NCI-H524 treated with DMSO at 0.1 percent for 48 hours (cell line): Measurements from ENCODE around the gene RFX3.

ENCODE experiments used
- DNase-seq: peaks from one replicate; lab custom pipeline; 2025; lab: John Stamatoyannopoulos, UW

The RFX3 gene

DNA sequence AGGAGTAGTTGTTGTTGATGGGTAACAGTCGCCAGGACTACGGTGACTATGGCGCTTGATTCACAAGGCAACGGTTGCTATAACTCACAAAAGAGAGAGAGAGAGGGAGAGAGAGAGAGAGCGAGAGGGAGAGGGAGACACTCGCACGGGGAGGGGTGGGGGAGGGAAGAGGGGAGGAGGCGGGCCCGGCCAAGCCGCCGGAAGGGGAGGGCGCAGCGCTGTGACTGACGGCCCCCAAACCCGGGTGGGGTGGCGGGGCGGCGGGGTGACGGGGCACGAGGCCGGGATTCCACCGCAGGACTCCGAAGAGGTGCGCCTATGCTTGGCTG, at the start of gene RFX3:
RFX3 (minus strand) TSS at position 166 of the 329 bp plus-strand sequence. CDS start 130,413 bp downstream, outside the sequence.
- DNase-seq, result peak; percentile 16

DNA sequence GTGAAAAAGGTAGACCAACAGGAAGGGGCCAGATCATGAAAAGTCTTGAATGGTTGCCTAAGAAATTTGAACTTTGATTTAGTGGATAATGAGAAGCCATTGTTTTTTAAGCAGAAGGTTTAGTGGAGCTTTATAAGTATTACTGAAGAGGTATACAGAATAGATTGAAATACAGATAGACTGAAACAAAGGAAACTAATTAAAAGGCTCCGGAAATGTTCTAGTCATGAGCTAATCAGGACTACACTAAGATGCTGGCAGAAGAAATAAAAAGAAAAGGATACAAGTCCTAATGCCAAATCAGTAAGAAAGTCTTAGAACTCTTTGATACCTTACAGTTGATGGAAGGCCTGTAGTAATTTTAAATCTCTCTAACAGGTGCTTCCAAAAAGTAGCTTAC, 45.7 kb upstream of the RFX3 start:
- no peak for DNase-seq

DNA sequence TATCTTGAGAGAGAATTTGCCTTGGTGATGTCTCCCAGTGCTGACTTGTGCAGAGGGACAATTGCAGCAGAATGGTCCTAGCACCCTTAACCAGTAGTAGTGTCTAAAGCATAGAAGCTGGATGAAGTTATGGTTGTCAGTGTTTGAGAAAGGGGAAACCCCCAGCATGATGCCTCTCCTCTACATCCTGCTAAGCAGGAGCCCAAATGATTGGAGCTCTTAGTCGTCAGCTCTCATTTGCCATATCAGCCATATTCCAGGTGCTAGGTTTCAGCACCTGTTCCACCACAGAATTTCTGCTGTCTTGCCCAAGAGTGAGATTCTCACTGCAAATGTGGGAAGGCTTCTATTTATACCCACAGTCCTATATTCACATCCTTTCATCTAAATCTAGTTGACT, 43.7 kb upstream of the RFX3 start:
- no peak for DNase-seq

DNA sequence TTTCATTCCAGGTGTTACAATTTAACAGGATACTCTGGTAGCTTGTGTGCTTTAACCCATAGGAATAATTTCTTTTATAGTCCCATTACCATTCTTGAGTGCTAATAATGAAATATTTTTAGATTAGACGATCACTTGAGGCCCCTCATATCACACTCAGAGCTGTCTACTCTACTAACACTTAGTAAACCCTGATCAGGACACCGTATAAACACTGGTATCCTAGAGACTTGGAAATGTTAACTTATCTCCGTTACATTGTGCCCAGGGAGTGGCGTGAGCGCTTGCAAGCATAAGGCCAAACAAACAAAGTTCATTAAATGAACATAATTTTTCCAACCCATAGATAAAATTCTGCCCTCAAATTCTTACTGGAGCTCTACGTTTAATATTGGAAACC, 42.2 kb upstream of the RFX3 start:
- DNase-seq, result no peak

DNA sequence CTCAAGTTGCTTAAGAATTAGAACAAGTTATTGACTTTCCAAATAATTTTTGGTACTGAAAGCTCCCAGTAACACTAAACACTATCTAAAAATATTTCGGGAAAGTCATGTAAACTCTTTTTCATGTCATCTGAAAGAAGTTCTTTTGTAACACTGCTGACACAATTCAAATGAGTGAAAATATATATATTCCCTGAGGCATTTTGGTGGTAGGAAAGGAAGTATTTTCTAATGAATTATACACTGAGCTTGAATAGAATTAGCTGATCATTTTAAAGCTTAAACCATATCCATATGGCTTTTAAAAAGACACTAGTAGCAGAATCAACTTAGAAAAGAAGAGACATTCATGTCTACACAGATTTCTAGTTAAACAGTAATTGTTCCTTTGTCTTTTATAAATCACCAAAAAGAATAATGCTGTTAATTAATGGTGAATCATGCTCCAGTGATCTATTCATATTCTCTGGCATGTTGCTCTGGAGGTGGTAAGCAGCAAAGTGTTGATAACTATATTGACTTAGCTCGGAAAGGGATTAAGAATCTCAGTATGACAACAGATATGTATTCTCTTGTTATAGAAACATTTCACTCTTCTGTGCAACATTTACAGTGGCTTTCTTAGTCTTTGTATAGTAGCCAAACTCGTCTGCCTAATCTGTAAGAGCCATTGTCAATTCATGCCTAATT, 27.4 kb upstream of the RFX3 start:
- no peak for DNase-seq

DNA sequence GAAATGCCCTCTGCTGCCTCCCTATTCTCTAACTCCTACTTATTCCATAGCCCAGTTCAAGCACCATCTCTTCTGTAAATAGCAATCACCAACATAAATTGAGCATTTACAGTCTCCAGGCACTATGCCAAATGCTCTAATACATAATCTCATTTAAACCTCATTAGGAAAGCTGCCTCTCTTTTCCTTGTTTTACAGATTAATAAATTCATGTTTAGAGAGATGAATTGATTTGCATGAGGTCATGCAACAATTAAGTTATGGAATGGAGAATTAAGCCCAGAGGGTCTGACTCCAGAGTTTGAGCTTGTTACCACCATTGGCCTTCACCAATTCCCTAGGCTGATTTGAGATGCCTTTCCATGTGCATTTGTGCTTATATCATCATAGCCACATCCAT, 23.4 kb upstream of the RFX3 start:
- DNase-seq, result no peak

DNA sequence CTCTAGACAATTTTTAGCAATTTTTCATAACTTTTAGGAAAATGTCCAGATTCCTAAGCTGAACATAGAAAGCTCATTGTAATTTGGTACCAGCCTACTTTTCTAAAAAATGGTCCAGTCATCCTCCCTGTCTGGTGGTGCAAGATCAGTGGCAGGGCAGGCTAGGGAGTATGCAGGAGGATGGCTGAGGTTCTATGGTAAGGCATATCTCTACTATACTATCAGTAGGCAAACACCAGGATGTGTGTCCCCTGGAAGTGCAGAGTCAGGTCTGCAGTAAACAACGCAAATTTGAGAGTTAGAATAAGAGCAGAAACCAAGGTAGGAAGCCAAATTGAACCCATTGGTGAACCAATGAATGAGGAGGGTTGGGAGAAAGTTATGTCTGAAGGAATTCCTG, 22.8 kb upstream of the RFX3 start:
- no peak for DNase-seq

DNA sequence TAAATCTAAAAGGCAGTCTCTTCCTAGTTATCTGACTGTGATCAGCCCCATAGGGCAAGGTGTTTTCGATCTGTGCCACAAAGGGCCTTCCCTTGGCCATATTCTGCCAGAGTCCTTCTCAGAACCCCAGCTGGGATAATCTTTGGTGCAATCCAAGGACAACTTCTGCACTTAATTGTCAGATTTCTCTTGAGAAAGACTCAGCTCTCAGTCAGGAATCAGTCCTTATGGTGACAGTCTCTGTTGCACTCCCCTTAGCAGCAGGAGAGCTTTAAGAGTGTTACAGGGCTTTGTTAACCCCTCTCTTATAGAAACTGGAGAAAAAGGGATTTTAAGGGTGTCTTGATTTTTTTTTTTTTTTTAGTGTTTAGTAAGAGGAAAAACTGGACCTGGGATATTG, 15.4 kb upstream of the RFX3 start:
- no peak for DNase-seq

DNA sequence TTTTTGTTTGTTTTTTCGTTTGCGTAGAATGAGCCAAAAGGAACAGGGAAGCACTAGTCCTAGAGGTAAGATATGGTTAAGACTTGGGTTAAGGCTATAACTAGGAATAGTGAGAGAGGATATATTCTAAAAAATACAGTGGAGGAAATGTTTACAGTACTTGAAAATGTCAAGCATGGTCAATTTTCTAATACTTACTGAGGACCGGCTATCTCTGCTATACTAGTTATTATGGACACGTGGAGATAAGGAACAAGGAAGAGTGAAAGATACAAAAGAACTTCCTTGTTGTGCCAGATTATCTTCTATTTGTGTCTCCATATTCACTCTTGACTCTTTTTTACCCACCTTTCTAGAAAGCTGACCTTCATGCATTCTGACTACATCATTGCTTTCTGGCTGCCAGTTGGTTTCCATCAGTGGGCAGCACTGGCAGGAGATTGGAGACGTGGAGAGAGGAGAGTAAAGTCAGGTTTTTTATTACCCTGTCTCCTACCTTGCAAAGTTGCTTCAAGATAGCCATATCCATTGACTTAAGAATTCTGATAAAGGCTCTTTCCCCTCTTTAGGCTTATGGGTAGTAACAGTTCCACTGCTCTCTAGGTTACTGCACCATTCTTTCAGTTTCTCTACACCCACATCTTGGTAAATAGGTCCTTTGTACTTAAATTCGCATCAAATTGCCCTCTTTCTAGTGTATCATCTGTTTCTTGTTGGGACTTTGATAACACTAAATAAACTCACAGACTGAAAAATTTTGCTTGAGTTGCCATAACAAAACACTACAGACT, 9.0 kb upstream of the RFX3 start:
- no peak for DNase-seq

DNA sequence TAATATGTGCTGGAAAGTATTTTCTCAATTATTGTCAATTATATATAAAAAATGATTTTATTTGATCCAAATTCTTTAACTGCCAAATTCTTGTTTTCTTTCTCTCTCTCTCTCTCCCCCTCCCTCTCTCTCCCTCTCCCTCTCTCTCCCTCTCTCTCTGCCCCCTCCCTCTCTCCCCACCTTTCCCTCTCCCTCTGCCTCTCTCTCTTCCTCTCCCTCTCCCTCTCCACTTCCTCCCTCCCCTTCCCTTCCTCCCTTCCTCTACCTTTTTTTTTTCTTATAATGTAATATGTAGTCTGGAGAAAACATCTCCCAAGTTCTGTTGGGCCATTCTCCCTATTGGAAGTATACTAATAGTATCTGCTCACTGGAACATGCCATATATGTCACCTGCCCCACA, 6.4 kb upstream of the RFX3 start:
- no peak for DNase-seq

DNA sequence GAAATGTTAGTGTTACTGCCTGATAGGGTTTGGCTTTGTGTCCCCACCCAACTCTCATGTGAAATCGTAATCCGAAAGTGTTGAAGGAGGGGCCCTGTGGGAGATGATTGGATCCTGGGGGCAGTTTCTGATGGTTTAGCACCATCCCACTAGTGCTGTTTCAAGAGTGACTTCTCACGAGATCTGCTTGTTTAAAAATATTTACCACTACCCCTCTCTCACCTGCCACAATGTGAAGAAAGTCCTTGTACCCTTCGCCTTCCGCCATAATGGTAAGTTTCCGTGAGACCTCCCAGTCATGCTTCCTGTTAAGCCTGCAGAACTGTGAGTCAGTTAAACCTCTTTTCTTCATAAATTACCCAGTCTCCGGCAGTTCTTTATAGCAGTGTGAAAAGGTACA, 2.6 kb upstream of the RFX3 start:
- DNase-seq, result no peak

DNA sequence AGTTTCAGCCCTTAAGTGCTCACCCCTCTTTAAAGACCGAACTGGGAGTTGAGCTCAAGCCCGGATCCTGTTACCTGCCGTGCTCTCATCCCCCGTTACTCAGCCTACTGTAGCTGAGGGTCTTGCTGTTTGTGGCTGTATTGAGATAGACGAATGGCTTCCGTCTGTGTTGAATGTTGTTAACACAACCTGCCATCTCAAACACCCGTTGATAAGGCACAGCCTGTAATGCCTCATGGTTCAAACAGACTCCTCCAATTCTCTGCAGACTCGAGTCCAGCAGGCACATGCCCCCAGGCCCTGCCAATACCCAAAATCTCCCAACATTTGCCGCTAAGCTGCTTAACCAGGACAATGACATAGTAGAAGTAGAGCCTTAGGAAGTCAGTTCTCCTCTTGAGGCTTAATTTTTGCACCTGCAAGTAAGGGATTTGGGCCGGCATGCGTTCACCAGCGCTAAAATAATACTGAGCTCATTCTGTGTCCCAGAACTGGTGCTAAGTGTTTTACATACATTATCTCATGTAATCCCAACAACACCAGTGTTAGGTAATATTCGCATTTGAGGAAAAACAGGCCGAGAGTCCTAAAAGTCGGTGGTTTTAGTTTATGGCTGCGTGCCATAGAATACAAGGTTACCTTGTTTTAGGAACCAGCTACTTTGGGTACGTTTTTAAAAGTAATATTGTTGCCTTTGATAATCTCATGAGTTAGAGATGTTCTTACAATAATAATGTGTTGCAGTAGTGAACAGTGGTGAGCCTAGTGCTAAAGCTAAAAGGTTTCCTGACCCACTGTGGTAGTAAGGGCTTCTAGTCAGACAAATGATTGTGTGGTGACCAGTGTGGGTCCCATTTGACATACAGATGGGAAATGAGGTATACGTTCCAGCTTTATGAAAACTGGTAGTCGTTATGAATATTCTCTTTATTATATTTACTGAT, 1.5 kb upstream of the RFX3 start:
- DNase-seq, result peak; percentile 21

DNA sequence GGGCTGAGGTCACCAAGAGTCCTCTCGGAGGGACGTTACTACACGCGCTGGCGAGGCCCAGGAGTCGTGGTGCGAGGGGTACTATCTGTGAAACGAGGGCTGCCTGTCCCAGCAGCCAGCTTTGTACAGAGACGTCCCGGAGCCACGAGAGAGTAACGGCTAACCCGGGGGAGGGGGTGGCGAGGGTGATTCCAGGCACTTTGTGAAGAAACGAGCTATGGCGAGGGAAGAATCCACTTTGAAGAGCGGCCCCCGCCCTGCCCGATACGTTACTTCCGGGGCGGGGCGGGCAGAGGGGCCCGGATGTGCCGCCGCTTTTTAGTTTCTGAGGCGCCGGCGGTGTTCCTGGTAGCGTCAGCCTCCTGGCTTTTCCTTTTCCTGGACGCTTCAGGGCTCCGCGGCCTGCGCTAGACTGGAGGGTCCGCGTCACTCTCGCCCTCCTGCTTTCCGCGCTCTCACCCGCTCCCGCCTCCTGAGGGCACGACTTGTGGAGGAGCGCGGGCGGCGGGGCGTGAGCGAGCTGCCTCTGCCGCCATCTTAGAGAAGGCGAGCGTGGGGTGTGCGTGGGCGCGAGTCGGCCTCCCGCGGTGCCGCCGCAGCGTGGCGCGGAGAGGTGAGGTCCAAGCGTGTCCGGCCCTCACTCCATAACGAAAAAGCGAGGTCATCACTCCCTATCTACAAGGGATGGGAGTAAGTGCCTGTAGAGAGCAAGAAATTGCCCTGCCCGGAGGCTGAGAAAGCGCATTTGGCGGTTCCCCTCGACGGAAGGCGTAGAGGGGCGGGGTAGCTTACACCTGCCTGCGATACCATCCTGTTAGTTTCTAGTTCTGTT, 580 bp upstream of the RFX3 start:
- peak; percentile 58 for DNase-seq

DNA sequence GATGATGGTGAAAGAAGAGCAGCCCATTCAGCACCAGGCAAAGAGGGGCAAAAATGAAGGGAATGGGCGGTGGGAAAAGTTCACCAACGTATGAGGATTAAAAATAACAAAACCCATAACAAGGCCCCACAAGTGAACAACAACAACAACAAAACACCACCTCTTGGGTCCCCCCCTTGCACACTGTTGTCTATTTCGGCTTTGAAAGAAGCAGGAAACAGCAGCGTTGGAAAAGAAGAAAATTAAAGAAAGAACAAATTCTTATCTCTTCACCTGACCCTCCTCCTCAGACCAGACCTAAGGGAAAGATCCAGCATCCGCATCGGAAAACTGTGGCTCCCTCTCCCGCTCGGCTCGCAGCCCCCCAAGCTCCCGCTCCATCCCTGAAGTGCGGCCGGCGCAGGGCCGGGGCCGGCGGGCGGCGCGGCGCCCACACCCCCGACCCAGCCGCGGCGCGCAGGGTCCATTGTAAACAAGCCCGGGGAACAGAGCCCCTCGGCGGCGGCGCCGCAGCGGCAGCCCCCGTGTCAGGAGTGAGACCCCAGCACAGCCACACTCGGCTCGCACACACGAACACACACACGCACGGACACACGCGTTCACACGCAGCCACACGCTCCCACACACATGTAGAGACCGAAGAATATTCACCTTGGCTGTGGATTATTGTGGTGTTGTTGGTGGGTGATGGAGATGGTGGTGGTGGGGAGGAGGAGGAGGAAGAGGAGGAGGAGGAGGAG, 535 bp downstream of the RFX3 start:
- DNase-seq, result no peak

DNA sequence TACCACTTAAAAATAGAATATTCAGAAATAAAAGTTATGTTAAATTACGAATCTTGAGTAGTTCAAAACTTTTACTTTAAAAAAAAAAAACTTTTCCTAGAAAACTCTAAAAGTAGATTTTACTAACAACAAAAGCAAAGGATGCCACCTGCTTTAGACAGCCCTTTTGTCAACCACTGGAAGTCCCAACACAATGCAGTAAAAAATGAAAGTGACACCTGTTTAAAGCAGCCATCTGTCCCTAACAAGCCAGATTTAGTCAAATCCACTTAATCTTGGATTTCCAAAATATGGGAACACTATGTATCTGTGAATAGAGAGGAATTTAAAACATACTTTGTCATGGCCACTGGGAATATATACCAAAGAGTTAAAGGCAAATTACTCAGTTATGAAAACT, 3.8 kb downstream of the RFX3 start:
- DNase-seq, result peak; percentile 36

DNA sequence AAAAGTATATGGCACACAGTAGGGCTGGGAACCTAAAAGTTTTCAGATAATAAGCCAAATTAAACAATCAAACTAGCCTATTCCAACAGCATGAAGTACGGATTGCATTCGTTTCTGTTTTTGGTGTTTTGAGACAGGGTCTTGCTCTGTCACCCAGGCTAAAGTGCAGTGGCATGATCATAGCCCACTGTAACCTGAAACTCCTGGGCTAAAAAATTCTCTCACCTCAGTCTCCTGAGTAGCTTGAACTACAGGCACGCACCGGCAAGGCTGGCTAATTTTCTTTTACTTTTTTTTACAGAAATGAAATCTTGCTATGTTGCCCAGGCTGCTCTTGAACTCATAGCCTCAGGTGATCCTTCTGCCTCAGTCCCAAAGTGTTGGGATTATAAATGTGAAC, 5.2 kb downstream of the RFX3 start:
- DNase-seq, result no peak

DNA sequence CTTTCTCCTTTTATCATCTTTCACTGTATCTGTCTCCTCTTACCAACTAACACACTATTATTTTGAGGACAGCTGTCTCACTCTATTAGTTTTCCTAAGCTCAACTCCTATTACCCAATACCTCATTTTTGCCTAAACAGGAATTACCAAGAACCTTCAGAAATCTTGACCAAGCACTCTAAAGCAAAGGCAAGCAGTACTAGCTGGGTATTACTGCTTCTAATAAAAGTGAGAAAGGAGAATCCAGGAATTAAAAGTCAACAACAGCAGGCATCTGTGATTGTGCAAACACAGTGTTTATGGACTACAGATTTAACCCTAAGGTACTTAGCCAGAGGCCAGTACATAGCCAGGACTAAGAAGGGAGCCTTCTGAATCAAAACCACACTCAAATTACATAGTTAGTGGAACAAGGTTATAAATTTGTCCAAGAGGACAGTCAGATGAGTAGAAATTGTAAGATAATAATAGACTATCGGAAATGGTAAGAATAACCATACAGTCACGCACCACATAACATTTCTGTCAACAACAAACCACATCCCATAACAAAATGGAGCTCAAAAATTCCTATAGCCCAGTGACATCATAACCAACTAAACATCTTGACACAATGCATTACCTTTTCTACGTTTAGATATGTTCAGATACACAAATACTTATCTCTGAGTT, 8.3 kb downstream of the RFX3 start:
- DNase-seq, result no peak

DNA sequence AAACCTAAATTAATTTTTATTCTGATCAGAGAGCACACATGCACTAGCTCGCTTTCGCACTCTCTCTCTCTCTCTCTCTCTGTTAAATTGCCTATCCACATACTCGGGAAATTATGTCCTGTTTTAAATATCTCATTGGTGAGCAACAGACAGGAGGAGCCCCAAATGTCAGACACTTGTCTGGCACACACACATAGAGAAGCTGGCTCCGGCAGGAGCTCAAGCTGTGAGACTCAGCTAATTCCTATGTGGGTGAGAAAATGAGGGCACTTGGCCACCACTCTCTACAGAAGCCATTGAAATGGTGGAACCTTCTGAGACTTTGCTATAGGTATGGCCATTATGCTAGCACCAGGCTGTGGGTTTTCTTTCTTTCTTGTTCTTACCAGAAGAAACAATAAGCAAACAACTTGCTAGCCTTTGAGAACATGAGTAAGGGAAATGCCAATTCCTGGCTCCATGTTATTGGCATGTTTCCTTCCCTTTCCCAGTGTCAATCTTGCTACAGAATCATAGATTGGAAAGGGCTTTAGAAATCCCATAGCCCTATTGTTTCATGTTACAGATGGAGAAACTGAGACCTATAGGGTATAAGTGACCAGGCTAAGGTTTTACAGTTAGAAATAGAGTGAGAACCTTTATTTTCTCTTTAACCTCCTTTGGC, 9.0 kb downstream of the RFX3 start:
- DNase-seq, result no peak

DNA sequence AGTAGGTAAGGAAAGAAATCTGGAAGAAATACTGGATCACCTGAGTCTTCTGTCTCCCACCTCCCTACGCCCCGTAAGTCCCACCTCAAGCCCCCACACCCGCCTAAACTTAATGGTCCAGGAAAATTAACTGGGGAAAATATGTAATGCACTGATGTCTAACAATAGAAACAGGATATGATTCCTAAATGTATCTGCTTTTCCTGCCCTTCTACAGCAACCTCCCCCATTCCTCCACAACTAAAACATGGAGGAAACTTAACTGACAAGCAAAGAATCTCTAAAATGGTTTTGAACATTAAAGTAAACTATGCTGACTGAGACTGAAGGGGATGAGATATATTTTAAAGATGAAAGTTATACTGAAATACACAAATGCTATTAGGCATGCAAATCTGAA, 10.4 kb downstream of the RFX3 start:
- DNase-seq, result no peak

DNA sequence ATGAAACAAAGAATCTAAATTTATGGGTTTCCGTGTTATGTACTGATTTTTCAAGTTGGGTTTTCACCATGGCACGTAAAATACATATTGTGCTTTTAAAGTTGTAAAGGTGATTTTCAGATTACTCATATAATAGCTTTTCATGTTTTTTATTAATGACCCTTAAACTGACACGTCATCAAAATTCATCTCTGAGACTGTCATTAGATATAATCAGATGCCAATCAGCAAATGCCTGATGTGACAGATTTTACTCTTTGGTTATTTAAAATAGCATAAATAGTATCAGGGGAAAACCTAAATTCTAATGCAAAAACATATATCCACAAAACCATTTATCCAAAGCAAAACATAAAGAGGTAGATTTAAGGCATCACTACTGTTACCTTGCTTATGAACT, 11.0 kb downstream of the RFX3 start:
- DNase-seq, result no peak
